Measurements from ENCODE around the gene CD47. TPM values are rescaled to one million over a fixed set of nuclear protein-coding genes. Genes with fewer than 3 reads are reported as not detected.

CD47 gene
- 10 to 100 TPM in 1 of 2 donors, 1 to 10 TPM in 1; 6.4 to 12.0 TPM for total RNA-seq
- polyA plus RNA-seq (2013, experiment 1 of 2) = 58.8 TPM
- 54.4 TPM for polyA plus RNA-seq (2013, experiment 2 of 2)
- long read RNA-seq, experiment 1, partial matches to known transcripts = 0 of 3 reads
- long read RNA-seq, experiment 1, other reads (novel, unspliced or antisense) = 1 of 3 reads
- long read RNA-seq, experiment 2, full-length matches to known transcripts = 3 of 10 reads
- long read RNA-seq, experiment 2, partial matches to known transcripts = 1 of 10 reads
- long read RNA-seq, experiment 2, other reads (novel, unspliced or antisense) = 6 of 10 reads
- long read RNA-seq, experiment 3, full-length matches to known transcripts = 24 of 34 reads
- long read RNA-seq, experiment 3, partial matches to known transcripts = 0 of 34 reads
- long read RNA-seq, experiment 3, other reads (novel, unspliced or antisense) = 10 of 34 reads
- long read RNA-seq, experiment 4, partial matches to known transcripts = 0 of 1 reads
- long read RNA-seq, experiment 4, other reads (novel, unspliced or antisense) = 1 of 1 reads

DNA sequence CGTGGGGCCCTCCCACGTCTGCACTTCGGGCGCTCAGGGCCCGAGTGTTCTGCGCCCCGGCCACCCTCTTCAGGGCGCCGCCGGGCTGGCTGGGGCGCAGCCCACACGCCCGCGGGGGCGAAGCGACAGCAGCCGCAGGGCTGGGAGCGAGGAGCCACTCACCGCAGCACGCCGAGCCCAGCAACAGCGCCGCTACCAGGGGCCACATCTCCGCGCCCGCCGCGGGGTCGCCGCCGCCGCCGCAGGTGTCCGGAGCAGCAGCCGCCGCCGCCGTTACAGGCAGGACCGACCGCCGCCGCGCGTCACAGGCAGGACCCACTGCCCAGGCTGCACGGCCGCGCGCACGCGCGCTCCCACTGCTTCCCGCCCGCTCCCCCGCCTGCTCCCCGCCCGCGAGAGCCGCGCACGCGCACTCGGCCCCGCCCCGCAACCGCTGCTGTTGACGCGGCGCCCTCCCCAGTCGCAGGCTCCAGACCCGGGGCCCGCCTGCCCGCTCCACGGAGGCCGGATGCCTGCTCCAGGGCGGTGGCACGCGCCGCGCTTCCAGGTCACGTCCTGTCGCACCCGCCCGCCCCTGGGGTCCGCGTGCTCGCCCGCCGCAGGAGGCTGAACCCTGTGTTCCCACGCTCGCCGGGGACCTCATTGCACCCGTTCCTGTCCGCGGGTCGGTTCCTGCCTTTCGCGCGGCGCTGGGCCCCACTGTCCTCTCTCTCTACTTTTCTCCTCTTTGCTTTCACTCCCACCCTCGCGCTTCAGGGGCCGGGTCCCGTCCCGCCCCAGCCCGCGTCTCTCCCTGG, at the start of gene CD47:
TSS of gene CD47 (minus strand) at position 331 of the 797 bp plus-strand sequence. CDS start at position 208, 123 bp downstream.
- H3K9me3 Mint-ChIP-seq = no peaks in the 10 kb centered on the region
- peak within 1 kb of the TSS; percentile 79 for H3K4me3 Mint-ChIP-seq
- peaks cover 64% of the 10 kb centered on the region for H3K27me3 ChIP-seq (ENCODE audit: control insufficient read depth, insufficient read depth, low read length, poor library complexity, severe bottlenecking)
- H3K9ac ChIP-seq (ENCODE audit: extremely low read depth, low read length, poor library complexity, severe bottlenecking) = peak within 1 kb of the TSS; percentile 48
- H3K4me1 ChIP-seq (ENCODE audit: control insufficient read depth, insufficient read depth, low read length) = no peaks in the 10 kb centered on the region
- peak within 1 kb of the TSS; percentile 90 for H3K4me3 ChIP-seq (ENCODE audit: low read length)
- TF ChIP-seq CTCF (conservative IDR thresholded peaks at IDR 0.05) = no peak
- DNase-seq = peak; percentile 95
- no peaks in the 10 kb centered on the region for H3K36me3 ChIP-seq (ENCODE audit: control insufficient read depth, insufficient read depth, low read length)
- no peaks in the 10 kb centered on the region for H3K4me1 Mint-ChIP-seq
- no peaks in the 10 kb centered on the region for H3K36me3 Mint-ChIP-seq (ENCODE audit: low read depth)
- H3K27me3 Mint-ChIP-seq (ENCODE audit: insufficient read depth) = peaks cover 48% of the 10 kb centered on the region
- WGBS, 2 experiments (ENCODE audit: insufficient coverage in 1 of 2, insufficient read length in 1 of 2) = 1 to 2% methylated on average over 22 to 106 of the region's 106 CpGs
- H3K27ac Mint-ChIP-seq = no peak within 1 kb of the TSS
- peak within 1 kb of the TSS; percentile 27 for H3K27ac ChIP-seq (ENCODE audit: low read depth, low read length)
- no peaks in the 10 kb centered on the region for H3K9me3 ChIP-seq (ENCODE audit: control insufficient read depth, low read length)

DNA sequence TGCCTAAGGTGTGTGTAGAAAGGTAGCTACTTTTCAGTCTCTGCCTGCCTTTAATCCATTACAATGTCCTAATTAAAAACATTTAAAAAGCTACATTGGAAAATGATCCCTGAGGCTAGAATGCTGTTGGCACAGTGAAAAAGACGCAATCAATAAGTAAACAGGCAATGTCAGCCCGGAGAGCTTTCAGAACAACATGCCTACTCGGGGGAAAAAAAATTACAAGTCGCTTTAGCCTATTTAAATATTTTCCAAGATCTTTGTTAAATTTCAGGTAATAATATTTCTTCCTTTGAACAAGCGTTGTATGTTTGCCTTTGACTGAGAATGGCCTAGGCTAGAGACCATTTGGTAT, 46.6 kb upstream of the CD47 start:
- no peak overlapping the region for H3K4me3 Mint-ChIP-seq

More for the DNA sequence above, 46.6 kb upstream of the CD47 start:
- DNase-seq = no peak
- Histone ChIP-seq H3K27ac (ENCODE audit: low read depth, low read length) (no peak overlapping the region), H3K36me3 (ENCODE audit: control insufficient read depth, insufficient read depth, low read length) (no peaks in the 10 kb centered on the region), H3K4me1 (ENCODE audit: control insufficient read depth, insufficient read depth, low read length) (no peaks in the 10 kb centered on the region), H3K27me3 (ENCODE audit: control insufficient read depth, insufficient read depth, low read length, poor library complexity, severe bottlenecking) (no peaks in the 10 kb centered on the region), H3K4me3 (ENCODE audit: low read length) (no peak overlapping the region), H3K9ac (ENCODE audit: extremely low read depth, low read length, poor library complexity, severe bottlenecking) (no peak overlapping the region), H3K9me3 (ENCODE audit: control insufficient read depth, low read length) (no peaks in the 10 kb centered on the region)
- TF ChIP-seq CTCF (conservative IDR thresholded peaks at IDR 0.05) = no peak
- H3K27me3 Mint-ChIP-seq (ENCODE audit: insufficient read depth) = no peaks in the 10 kb centered on the region
- WGBS, 2 experiments (ENCODE audit: insufficient coverage in 1 of 2, insufficient read length in 1 of 2) = 90 to 96% methylated on average over 3 to 5 of the region's 5 CpGs
- H3K27ac Mint-ChIP-seq = no peak overlapping the region
- no peaks in the 10 kb centered on the region for H3K4me1 Mint-ChIP-seq
- no peaks in the 10 kb centered on the region for H3K36me3 Mint-ChIP-seq (ENCODE audit: low read depth)
- no peaks in the 10 kb centered on the region for H3K9me3 Mint-ChIP-seq

All from endodermal cell (in vitro differentiated cells).